Measurements from ENCODE around the gene CACNA1E. TPM values are rescaled to one million over a fixed set of nuclear protein-coding genes. Genes with fewer than 3 reads are reported as not detected.

The CACNA1E gene
- total RNA-seq, 1 donor from 2014 or later = 0.88 TPM

DNA sequence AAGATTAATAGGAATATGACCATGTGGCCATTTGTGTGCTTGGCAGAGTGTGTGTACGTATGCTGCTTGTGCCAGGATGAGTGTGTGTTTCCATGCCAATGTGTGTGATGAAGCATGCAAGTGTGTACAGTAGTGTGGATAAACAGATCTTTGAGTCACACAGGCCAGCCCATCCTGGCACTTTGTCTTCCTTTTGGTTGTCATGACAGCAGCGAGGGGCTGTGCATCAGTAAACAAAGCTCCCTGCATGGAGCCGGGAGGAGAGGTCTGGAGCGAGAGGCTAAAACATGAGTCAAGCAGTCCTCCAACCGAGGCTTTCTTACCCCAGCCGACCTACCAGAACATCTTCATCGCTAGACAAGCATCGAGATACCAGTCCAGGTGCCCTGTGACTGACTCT lies 221.2 kb downstream of the CACNA1E start:
- TF ChIP-seq, protein P1, sequence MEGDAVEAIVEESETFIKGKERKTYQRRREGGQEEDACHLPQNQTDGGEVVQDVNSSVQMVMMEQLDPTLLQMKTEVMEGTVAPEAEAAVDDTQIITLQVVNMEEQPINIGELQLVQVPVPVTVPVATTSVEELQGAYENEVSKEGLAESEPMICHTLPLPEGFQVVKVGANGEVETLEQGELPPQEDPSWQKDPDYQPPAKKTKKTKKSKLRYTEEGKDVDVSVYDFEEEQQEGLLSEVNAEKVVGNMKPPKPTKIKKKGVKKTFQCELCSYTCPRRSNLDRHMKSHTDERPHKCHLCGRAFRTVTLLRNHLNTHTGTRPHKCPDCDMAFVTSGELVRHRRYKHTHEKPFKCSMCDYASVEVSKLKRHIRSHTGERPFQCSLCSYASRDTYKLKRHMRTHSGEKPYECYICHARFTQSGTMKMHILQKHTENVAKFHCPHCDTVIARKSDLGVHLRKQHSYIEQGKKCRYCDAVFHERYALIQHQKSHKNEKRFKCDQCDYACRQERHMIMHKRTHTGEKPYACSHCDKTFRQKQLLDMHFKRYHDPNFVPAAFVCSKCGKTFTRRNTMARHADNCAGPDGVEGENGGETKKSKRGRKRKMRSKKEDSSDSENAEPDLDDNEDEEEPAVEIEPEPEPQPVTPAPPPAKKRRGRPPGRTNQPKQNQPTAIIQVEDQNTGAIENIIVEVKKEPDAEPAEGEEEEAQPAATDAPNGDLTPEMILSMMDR (IDR thresholded peaks at IDR 0.05; ENCODE audit: borderline replicate concordance) = no peak
- intact Hi-C loops (cut with micrococcal nuclease) = no loop called here
- Histone ChIP-seq H3K4me3 (no peak overlapping the region), H3K27me3 (ENCODE audit: low read depth) (peaks cover 57% of the 10 kb centered on the region), H3K9me3 (replicated peaks) (no peaks in the 10 kb centered on the region), H3K36me3 (no peaks in the 10 kb centered on the region), H3K4me1 (no peaks in the 10 kb centered on the region), H3K27ac (replicated peaks) (no peak overlapping the region)
- DNase-seq = no peak

DNA sequence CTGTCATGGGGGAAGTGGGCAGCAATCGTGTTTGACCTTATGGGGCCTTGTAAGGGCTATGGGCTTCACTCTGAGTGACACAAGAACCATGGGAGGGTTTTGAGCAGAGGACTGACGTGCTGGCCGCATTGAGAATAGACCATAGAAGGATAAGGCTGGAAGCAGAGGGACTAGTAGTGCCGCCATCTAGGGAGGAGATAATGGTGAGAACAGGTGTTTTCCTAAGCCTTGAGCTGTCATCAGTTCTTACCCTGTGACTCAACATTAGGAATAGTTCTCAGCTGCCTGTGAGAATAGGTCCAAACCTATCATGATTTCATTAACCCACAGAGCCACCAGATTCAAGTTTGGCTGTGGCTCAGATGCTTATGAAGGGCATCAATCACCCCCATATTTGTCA lies 228.5 kb downstream of the CACNA1E start:
- DNase-seq = no peak
- intact Hi-C loops (cut with micrococcal nuclease) = no loop called here
- TF ChIP-seq, protein P1 (IDR thresholded peaks at IDR 0.05; ENCODE audit: borderline replicate concordance) = no peak

DNA sequence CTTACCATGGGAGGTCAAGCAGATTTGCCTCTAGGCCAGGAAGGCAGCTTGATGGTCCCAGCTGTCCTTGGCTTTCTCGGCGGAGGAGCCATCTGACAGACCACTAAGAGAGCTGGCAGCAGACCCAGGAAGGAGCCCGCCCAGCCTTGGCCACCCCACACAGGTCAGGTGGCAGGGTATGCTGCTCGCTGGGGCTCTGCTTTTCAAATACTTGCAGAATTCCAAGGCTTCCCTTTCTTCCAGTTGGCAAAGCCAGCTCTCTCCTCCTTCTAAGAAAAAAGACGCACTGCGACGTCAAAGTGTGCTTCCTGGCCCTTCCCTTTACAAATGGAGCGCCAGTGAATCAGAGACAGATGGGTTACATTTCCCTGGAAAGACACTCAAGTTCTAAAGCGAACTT lies 229.4 kb downstream of the CACNA1E start:
- H3K27me3 ChIP-seq (ENCODE audit: low read depth) = peaks cover 66% of the 10 kb centered on the region
- no peaks in the 10 kb centered on the region for H3K36me3 ChIP-seq
- H3K4me1 ChIP-seq = no peaks in the 10 kb centered on the region
- DNase-seq = no peak
- TF ChIP-seq, protein P1 (IDR thresholded peaks at IDR 0.05; ENCODE audit: borderline replicate concordance) = no peak
- H3K9me3 ChIP-seq (replicated peaks) = no peaks in the 10 kb centered on the region
- H3K4me3 ChIP-seq = no peak overlapping the region
- no peak overlapping the region for H3K27ac ChIP-seq (replicated peaks)
- intact Hi-C loops (cut with micrococcal nuclease) = no loop called here

More for the DNA sequence above, 228.5 kb downstream of the CACNA1E start:
- no peaks in the 10 kb centered on the region for H3K36me3 ChIP-seq
- peaks cover 65% of the 10 kb centered on the region for H3K27me3 ChIP-seq (ENCODE audit: low read depth)
- H3K27ac ChIP-seq (replicated peaks) = no peak overlapping the region
- no peaks in the 10 kb centered on the region for H3K4me1 ChIP-seq
- no peak overlapping the region for H3K4me3 ChIP-seq
- H3K9me3 ChIP-seq (replicated peaks) = no peaks in the 10 kb centered on the region

DNA sequence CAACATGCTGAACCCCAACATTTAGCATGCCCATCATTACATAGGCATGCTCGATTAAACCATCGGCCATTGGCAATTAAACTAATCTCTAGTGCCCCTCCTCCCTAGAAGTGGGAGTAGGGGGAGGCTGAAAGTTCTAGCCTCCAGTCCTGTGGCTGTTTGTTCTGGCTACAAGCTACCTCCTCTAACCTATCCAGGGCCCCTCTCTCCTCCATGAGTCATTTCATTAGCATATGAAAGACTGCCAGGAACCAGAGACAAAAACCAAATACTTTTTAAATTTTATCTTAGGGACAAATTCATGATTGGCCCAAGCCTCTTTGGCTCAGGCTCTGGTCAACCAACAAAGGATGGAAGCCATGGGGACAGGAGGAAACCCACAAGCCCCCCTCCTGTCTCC lies 231.1 kb downstream of the CACNA1E start:
- TF ChIP-seq, protein P1 (IDR thresholded peaks at IDR 0.05; ENCODE audit: borderline replicate concordance) = no peak
- H3K4me3 ChIP-seq = no peak overlapping the region
- H3K27me3 ChIP-seq (ENCODE audit: low read depth) = peaks cover 70% of the 10 kb centered on the region
- H3K4me1 ChIP-seq = no peaks in the 10 kb centered on the region
- no peak overlapping the region for H3K27ac ChIP-seq (replicated peaks)
- intact Hi-C loops (cut with micrococcal nuclease) = no loop called here
- H3K36me3 ChIP-seq = no peaks in the 10 kb centered on the region
- DNase-seq = no peak
- H3K9me3 ChIP-seq (replicated peaks) = no peaks in the 10 kb centered on the region

DNA sequence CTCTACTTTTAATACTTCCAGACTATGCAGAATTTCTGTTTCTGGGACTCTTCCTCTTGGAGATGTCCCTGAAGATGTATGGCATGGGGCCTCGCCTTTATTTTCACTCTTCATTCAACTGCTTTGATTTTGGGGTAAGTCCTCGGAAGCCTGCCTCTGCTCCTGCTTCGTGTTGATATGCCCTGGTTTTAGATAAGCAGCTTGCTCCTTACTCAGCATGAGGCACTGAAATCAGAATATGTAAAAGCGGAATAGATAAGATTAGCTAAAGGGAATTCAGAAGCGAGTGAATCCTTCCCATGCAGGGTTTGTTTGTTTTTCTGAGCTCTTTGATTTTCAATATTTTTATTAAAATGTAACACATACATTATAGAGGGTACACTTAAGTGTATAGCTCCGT lies 234.7 kb downstream of the CACNA1E start:
- H3K9me3 ChIP-seq (replicated peaks) = no peaks in the 10 kb centered on the region
- no peak overlapping the region for H3K27ac ChIP-seq (replicated peaks)
- H3K4me3 ChIP-seq = no peak overlapping the region
- TF ChIP-seq, protein P1 (IDR thresholded peaks at IDR 0.05; ENCODE audit: borderline replicate concordance) = no peak
- H3K4me1 ChIP-seq = no peaks in the 10 kb centered on the region
- H3K27me3 ChIP-seq (ENCODE audit: low read depth) = peaks cover 80% of the 10 kb centered on the region
- DNase-seq = no peak
- no peaks in the 10 kb centered on the region for H3K36me3 ChIP-seq
- intact Hi-C loops (cut with micrococcal nuclease) = no loop called here
